Psoas muscle (tissue), 8 donors: ENCODE measurements around the gene TOLLIP. TPM values are rescaled to one million over a fixed set of nuclear protein-coding genes. Genes with fewer than 3 reads are reported as not detected.
"Not testable (repeated sequence)": the region's sequence is repeated elsewhere in the genome, so short reads cannot be mapped to it uniquely, and the experiment has no call there.

Source experiments
- ATAC-seq, 4 donors: fragments of 200-7000 bp; cut with Tn5 transposase; one replicate each; pipeline ENCODE4 v1.9.1; 2020; ENCODE audit warnings: moderate library complexity in 3 of 4, mild to moderate bottlenecking in 2 of 4
- DNase-seq, 2 donors: peaks; one replicate each; pipeline ENCODE4 v3.0.0-alpha.2; 2020
- H3K27ac ChIP-seq: fragments of 200-600 bp; one replicate; pipeline ENCODE4 v1.8.0; 2022
- H3K27me3 ChIP-seq, 3 donors: fragments of 200-600 bp in 1 of 3; one replicate each; pipeline versions ENCODE4 v1.6.1 to v1.8.0; 2013 to 2022; ENCODE audit warnings: low read length in 2 of 3, mild to moderate bottlenecking in 2 of 3, moderate library complexity in 1 of 3; ENCODE audit not compliant: insufficient read depth in 3 of 3
- H3K36me3 ChIP-seq, 2 donors: fragments of 200-600 bp in 1 of 2; one replicate each; pipeline versions ENCODE4 v1.6.1 to v1.8.0; 2013 to 2022; ENCODE audit warnings: low read depth in 1 of 2, mild to moderate bottlenecking in 1 of 2, moderate library complexity in 1 of 2; ENCODE audit not compliant: insufficient read depth in 1 of 2
- H3K4me1 ChIP-seq: fragments of 200-600 bp; one replicate; pipeline ENCODE4 v1.8.0; 2022
- H3K4me3 ChIP-seq: fragments of 200-600 bp; one replicate; pipeline ENCODE4 v1.8.0; 2022; ENCODE audit warnings: mild to moderate bottlenecking
- H3K9me3 ChIP-seq: fragments of 200-600 bp; one replicate; pipeline ENCODE4 v1.8.0; 2022
- CTCF ChIP-seq: fragments of 200-600 bp; IDR thresholded peaks from one replicate; pipeline ENCODE4 v1.8.0; 2022; ENCODE audit warnings: antibody characterized with exemption
- WGBS, 3 donors: extraction: QIAGEN DNeasy Blood & Tissue Kit; methylation state at CpG; one replicate each; pipeline versions ENCODE4 v1.1.6 to v1.1.7; 2013; 5-methylcytosine and 5-hydroxymethylcytosine counted together
- intact Hi-C, 2 donors: fragments of 100-400 bp; cut with DNase I; formaldehyde crosslinking; loops; one replicate each; pipeline versions ENCODE4 v1.11.0 to v1.14.2; 2022
- polyA plus RNA-seq, 3 donors: library from polyadenylated mRNA; stranded (reverse); fragments of 200-250 nt; gene quantifications; one replicate each; pipeline ENCODE4 v1.2.3, GENCODE V29; 2013
- total RNA-seq, 4 donors: library from RNA; stranded (reverse); fragmentation: NEBNext Ultra II Directional in 2 of 4; extraction: Animal tissue kit (Norgen Biotek cat#: 25700) in 2 of 4; gene quantifications; one replicate each; pipeline versions ENCODE4 v1.2.1 to v1.2.4, GENCODE V29; 2021 to 2023
- donor health status: healthy with polysubstance abuse.
- donor health status: DM: no; HTN: no; CAD: no; lungs with moderate emphysema.
- donor health status: Bipolar disorder and iron deficiency.
- donor health status: healthy.
- donor health status: DM: yes; HTN: yes; CAD: no.
- donor health status: DM: no; HTN: no; CAD: no.
- donor health status: DM: no; HTN: no; CAD: no.
- donor health status: DM: yes; HTN: yes; CAD: no.

The TOLLIP gene
- total and polyA plus RNA-seq, 7 donors: 33.5 to 74.6 (median 56.4) TPM

- H3K4me3 ChIP-seq, intact Hi-C loops, H3K27ac ChIP-seq, H3K9me3 ChIP-seq, H3K27me3 ChIP-seq, H3K36me3 ChIP-seq: not testable (repeated sequence)
- WGBS, 3 donors: 20 to 37% (median 34%) methylated on average over 3 of the region's 3 CpGs
- peak in 1 of 2 donors; percentile 34 for DNase-seq
- ATAC-seq: peak in 1 of 4 donors; percentile 38
- TF ChIP-seq CTCF: peak; percentile 28
- peaks cover 14% of the 10 kb centered on the region for H3K4me1 ChIP-seq
These were observed 45.0 kb downstream of the TOLLIP start for GRCh38 chr11:1264444-1264843.

DNA sequence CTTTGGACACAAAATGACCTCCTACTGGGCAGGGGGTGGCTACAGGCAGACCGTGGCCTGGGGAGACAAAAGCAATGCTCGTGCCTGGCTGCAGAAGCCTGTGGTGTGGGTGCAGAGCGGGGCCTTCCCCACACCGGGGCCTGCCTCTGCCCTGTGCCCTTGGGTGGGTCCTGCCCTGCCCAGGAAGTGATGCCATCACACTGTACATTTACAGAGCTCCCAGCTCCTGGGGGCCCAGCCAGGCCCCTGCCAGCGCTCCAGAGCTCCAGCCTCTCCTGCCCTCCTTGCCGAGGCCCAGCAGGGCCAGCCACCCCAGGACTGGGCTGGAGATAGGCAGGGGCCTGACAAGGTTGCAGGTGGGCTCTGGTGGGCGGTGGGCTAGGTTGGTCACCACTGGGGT is 46.4 kb downstream of the TOLLIP start:
- DNase-seq (peak in 1 of 2 donors; percentile 53), ATAC-seq (peak in 2 of 4 donors; percentile 1)
- WGBS, 3 donors: 50 to 82% (median 53%) methylated on average over 3 to 7 of the region's 7 CpGs
- H3K9me3 ChIP-seq: no peaks in the 10 kb centered on the region
- intact Hi-C loops: no loop called here
- H3K36me3 ChIP-seq: no peaks in the 10 kb centered on the region
- H3K27me3 ChIP-seq: no peaks in the 10 kb centered on the region
- H3K4me3 ChIP-seq: peak overlapping the region; percentile 70
- no peak for TF ChIP-seq CTCF
- no peak overlapping the region for H3K27ac ChIP-seq
- peaks cover 14% of the 10 kb centered on the region for H3K4me1 ChIP-seq

DNA sequence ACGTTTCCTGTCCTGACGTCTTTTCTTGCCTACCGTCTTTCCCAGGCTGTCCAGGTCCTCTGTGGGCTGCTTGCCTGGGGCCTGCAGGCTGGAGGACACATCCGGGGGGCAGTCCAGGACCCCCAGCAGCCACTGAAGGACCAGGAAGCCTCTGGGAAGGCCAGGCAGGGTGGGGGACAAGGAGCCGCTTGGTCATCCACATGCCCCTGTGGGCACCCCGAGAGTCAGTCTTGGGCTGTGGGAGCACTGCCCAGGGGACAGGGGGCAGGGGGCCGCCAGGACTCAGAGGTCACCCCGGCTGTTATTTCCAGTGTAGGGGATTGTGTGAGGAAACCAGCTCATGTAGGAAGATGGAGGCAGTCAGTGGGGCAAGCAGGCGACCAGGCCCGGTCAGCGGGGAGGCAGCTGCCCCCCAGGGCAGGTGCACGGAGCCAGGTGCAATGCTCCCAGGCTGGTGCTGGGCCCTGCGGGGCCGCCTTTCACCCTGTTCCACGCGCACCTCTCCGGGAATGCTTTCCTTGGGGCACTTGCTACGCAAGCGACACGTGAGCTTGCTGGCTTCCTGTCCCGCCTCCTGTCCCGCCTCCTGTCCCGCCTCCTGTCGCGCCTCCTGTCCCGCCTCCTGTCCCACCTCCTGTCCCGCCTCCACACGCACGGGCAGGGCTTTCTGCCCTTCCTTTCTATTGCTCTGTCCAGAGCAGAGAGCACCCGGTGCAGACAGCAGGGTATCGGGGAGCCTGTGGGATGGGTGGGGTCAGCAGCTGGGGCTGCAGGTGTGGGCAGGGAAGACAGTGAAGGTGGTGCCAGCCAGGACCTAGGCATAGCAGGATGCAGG is 47.0 kb downstream of the TOLLIP start:
- Histone ChIP-seq H3K4me3 (peak overlapping the region; percentile 70), H3K36me3 (no peaks in the 10 kb centered on the region), H3K4me1 (peaks cover 14% of the 10 kb centered on the region), H3K27ac (peak overlapping the region; percentile 82), H3K27me3 (no peaks in the 10 kb centered on the region), H3K9me3 (no peaks in the 10 kb centered on the region)
- ATAC-seq: peak; percentile 87 to 94 (median 92)
- DNase-seq: peak; percentile 91 to 95
- WGBS, 3 donors: 8 to 12% (median 11%) methylated on average over 23 to 31 of the region's 31 CpGs
- no peak for TF ChIP-seq CTCF
- intact Hi-C loops: no loop called here

- DNase-seq: peak in 1 of 2 donors; percentile 57
- H3K9me3 ChIP-seq: no peaks in the 10 kb centered on the region
- peak overlapping the region; percentile 70 for H3K4me3 ChIP-seq
- no peak for TF ChIP-seq CTCF
- WGBS, 3 donors: 75 to 77% (median 75%) methylated on average over 36 to 39 of the region's 39 CpGs
- H3K27me3 ChIP-seq: no peaks in the 10 kb centered on the region
- intact Hi-C loops: no loop called here
- no peaks in the 10 kb centered on the region for H3K36me3 ChIP-seq
- peak in 3 of 4 donors; percentile 4 to 50 (median 31) for ATAC-seq
- H3K4me1 ChIP-seq: peaks cover 14% of the 10 kb centered on the region
- peak overlapping the region; percentile 82 for H3K27ac ChIP-seq
These were observed 48.0 kb downstream of the TOLLIP start for GRCh38 chr11:1261241-1262071.
